Hepatocyte (in vitro differentiated cells): ENCODE data around the gene EHD2.

Experiments
- CTCF ChIP-seq: fragments of 200-600 bp; sonication (generic); IDR thresholded peaks from 2 replicates; pipeline ENCODE4 v1.5.1; 2016; ENCODE audit warnings: antibody characterized with exemption, mild to moderate bottlenecking; ENCODE audit not compliant: poor library complexity
- EZH2 ChIP-seq: fragments of 200-600 bp; sonication (generic); IDR thresholded peaks from 2 replicates; pipeline ENCODE4 v1.6.1; 2016; ENCODE audit warnings: antibody characterized with exemption, mild to moderate bottlenecking, borderline replicate concordance

- TF ChIP-seq EZH2 (no peak), CTCF (no peak)
Observed at GRCh38 chr19:47702671-47703070, 10.6 kb upstream of the EHD2 start.
